BJ (cell line): ENCODE measurements around the gene KRT9. TPM values are rescaled to one million over a fixed set of nuclear protein-coding genes. Genes with fewer than 3 reads are reported as not detected.

Source experiments
- CTCF ChIA-PET: fragments of 350-600 bp; formaldehyde crosslinking; extraction: SDS; loops from one replicate; lab custom pipeline; 2021; ENCODE audit warnings: antibody characterized with exemption, inconsistent platforms; lab: Yijun Ruan, JAX
- POLR2A ChIA-PET: fragments of 300-600 bp; sonication (Branson Sonifier 250); formaldehyde crosslinking; extraction: SDS; loops from one replicate; lab custom pipeline; 2021; ENCODE audit warnings: antibody characterized with exemption; lab: Charles Lee
- DNase-seq: peaks from one replicate; pipeline ENCODE4 v3.0.0-alpha.2; 2011; ENCODE audit warnings: low read depth
- H3K27me3 ChIP-seq: 2 replicates; pipeline ENCODE4 v1.6.0; 2011; ENCODE audit warnings: low read length; ENCODE audit not compliant: control insufficient read depth, insufficient read depth
- H3K36me3 ChIP-seq: 2 replicates; pipeline ENCODE4 v1.5.1; 2011; ENCODE audit warnings: low read length; ENCODE audit not compliant: control insufficient read depth, insufficient read depth
- H3K4me3 ChIP-seq: 2 replicates; pipeline ENCODE4 v1.5.1; 2011; ENCODE audit warnings: low read depth, mild to moderate bottlenecking, control low read depth, low read length
- polyA plus RNA-seq: library from polyadenylated mRNA; depleted of rRNA; stranded (reverse); fragments of >200 nt; gene quantifications from 2 replicates; pipeline ENCODE4 v1.2.3, GENCODE V29; 2011
- TF ChIP-seq, protein P1 (sequence below): IDR thresholded peaks from 2 replicates; pipeline ENCODE4 v1.5.1; 2011; ENCODE audit warnings: low read depth, mild to moderate bottlenecking, control low read depth, inconsistent platforms, low read length, moderate library complexity; ENCODE audit not compliant: insufficient read depth

Gene KRT9
- polyA plus RNA-seq, 1 experiment: not detected

DNA sequence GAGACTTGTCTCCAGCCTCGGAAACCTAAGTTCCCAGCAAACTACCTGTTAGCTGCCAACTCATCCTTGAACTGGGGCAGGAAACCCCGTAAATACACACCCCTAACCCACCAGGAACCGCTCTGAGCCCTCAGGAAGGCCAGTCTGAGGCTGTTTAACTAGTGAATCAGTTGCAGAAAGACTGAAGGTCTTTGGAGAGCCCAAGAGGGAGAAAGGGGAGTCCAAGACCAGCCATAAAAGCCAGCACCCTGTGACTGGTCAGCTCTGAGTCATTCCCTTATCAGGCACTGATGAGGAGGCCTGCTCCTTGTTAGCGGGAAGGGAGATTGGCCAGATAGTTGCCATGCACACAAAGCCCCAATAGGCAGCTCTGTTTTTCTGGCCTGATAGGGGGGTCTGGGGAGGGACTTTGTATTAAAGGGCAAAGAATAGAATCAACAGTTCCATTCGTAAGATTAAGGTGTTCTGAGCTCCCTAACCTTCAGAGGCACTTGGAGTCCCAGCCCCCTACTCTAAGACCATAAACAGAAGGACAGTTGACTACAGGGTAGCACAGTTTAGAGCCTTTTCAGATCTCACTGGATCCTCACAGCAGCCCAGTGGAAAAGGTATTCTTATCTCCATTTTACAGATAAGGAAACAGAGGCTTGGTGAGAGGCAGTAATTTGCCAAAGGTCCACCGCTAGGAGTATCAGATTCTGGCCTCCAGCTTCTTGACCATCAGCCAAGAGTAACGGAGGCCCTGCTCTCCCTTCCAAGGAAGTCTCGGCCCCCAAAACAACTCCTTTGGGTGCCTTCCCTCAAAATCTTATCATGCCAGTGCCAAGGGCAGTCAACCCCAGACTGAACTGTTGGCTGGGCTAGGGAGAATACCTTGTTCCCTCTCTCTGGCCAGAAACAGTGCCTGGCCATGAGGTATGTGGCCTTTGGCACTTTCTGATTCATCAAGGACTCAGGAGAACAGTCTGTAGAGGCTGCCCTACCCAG lies 41.5 kb downstream of the KRT9 start:
- TF ChIP-seq, protein P1, sequence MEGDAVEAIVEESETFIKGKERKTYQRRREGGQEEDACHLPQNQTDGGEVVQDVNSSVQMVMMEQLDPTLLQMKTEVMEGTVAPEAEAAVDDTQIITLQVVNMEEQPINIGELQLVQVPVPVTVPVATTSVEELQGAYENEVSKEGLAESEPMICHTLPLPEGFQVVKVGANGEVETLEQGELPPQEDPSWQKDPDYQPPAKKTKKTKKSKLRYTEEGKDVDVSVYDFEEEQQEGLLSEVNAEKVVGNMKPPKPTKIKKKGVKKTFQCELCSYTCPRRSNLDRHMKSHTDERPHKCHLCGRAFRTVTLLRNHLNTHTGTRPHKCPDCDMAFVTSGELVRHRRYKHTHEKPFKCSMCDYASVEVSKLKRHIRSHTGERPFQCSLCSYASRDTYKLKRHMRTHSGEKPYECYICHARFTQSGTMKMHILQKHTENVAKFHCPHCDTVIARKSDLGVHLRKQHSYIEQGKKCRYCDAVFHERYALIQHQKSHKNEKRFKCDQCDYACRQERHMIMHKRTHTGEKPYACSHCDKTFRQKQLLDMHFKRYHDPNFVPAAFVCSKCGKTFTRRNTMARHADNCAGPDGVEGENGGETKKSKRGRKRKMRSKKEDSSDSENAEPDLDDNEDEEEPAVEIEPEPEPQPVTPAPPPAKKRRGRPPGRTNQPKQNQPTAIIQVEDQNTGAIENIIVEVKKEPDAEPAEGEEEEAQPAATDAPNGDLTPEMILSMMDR: no peak
- ChIA-PET CTCF (interaction anchor here (0.7 to 1.8 kb wide), 4 partner anchors 14 to 118 kb away, joined by 3 to 10 read pairs (median 6); no protein-coding TSS in a partner anchor), POLR2A (interaction anchor here (0.6 kb wide), 1 partner anchor 12 kb away, joined by 4 read pairs; the partner anchor contains the start of gene KRT15)
- DNase-seq: peak; percentile 75
- H3K4me3 ChIP-seq: no peak overlapping the region
- no peaks in the 10 kb centered on the region for H3K27me3 ChIP-seq
- no peaks in the 10 kb centered on the region for H3K36me3 ChIP-seq

DNA sequence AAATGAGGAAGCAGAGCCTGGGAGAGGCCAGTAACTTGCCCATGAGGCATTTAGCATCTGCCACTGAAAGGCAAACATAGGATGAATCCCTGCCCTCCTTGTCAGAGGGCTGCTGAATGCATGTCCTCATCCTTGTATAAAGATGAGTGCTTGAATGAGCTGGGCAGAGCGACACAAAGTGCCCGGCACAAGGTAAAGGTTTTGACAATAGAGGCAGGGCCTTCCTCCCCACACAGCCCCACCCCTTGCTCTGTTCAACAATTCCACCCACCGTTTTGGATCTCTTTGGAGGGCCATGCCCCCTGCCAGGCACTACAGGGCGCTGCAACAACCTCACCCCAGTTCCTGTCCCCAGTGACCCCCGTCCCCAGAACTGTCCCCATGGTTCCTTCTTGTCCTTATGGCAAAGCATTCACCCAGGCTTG lies 42.4 kb downstream of the KRT9 start:
- DNase-seq: no peak
- POLR2A ChIA-PET: no interaction called here
- TF ChIP-seq, protein P1: no peak
- no peak overlapping the region for H3K4me3 ChIP-seq
- H3K27me3 ChIP-seq: no peaks in the 10 kb centered on the region
- CTCF ChIA-PET: interaction anchor here (0.7 to 1.5 kb wide), 2 partner anchors 32 to 119 kb away, joined by 3 to 8 read pairs; no protein-coding TSS in a partner anchor
- peaks cover 1% of the 10 kb centered on the region; the same call in 1 of the 2 replicates for H3K36me3 ChIP-seq

DNA sequence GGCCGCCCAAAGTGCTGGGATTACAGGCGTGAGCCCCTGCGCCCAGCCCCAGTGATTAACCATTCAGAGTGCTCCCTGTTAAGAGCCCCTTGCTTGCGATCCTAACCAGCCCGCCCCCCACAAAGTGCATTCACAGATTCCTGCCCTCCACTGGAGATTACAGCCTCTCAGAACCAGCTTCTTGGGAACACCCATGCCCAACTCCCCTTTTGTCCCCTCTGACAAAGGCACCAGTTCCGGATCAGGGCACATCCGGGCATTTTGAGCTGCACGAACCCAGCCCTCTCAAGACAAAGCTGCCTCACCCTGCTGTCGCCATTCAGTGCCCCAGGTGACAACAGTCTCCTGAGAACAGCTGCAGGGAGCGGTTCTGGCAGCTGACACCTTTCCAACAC lies 42.9 kb downstream of the KRT9 start:
- Histone ChIP-seq H3K36me3 (peaks cover 3% of the 10 kb centered on the region), H3K27me3 (no peaks in the 10 kb centered on the region), H3K4me3 (no peak overlapping the region)
- TF ChIP-seq, protein P1: no peak
- ChIA-PET CTCF (no interaction called here), POLR2A (no interaction called here)
- DNase-seq: no peak

GRCh38 chr17:41527063-41528023 lies 44.5 kb downstream of the KRT9 start:
- peaks cover 4% of the 10 kb centered on the region for H3K36me3 ChIP-seq
- POLR2A ChIA-PET: no interaction called here
- CTCF ChIA-PET: interaction anchor here (1.0 kb wide), 1 partner anchor 22 kb away, joined by 4 read pairs; no protein-coding TSS in a partner anchor
- no peaks in the 10 kb centered on the region for H3K27me3 ChIP-seq
- TF ChIP-seq, protein P1: no peak
- peak overlapping the region; percentile 66 for H3K4me3 ChIP-seq
- DNase-seq: no peak
